Trophoblast cell (in vitro differentiated cells and primary cell): ENCODE measurements around the gene GAB4.

Experiments used
- DNase-seq, 2 donors: peaks; one replicate each; pipeline ENCODE4 v3.0.0-alpha.2; 2016
- H2AFZ ChIP-seq: 2 replicates; pipeline ENCODE4 v1.6.1; 2013; ENCODE audit warnings: low read length, moderate library complexity, mild to moderate bottlenecking; ENCODE audit not compliant: insufficient read depth, poor library complexity
- H2AK5ac ChIP-seq: 2 replicates; pipeline ENCODE4 v1.6.1; 2013; ENCODE audit warnings: mild to moderate bottlenecking, low read length
- H2BK120ac ChIP-seq: 2 replicates; pipeline ENCODE4 v1.6.1; 2013; ENCODE audit warnings: low read length, mild to moderate bottlenecking, moderate library complexity; ENCODE audit not compliant: insufficient read depth, poor library complexity
- H2BK12ac ChIP-seq: 2 replicates; pipeline ENCODE4 v1.6.1; 2013; ENCODE audit warnings: mild to moderate bottlenecking, low read length, moderate library complexity
- H2BK5ac ChIP-seq: 2 replicates; pipeline ENCODE4 v1.6.1; 2013; ENCODE audit warnings: low read length, low read depth, moderate library complexity, mild to moderate bottlenecking; ENCODE audit not compliant: poor library complexity
- H3K14ac ChIP-seq: 2 replicates; pipeline ENCODE4 v1.6.1; 2013; ENCODE audit warnings: mild to moderate bottlenecking, low read length
- H3K18ac ChIP-seq: 2 replicates; pipeline ENCODE4 v1.6.1; 2013; ENCODE audit warnings: mild to moderate bottlenecking, low read length
- H3K23ac ChIP-seq: 2 replicates; pipeline ENCODE4 v1.6.1; 2013; ENCODE audit warnings: low read length
- H3K27ac ChIP-seq: 2 replicates; pipeline ENCODE4 v1.5.1; 2013; ENCODE audit warnings: low read depth, mild to moderate bottlenecking, inconsistent platforms, low read length, moderate library complexity
- H3K27me3 ChIP-seq: 2 replicates; pipeline ENCODE4 v1.6.1; 2013; ENCODE audit warnings: inconsistent platforms, mild to moderate bottlenecking, low read length, moderate library complexity; ENCODE audit not compliant: insufficient read depth
- H3K36me3 ChIP-seq, 2 experiments: 1 replicate in 1 of 2; 2 replicates in 1 of 2; pipeline ENCODE4 v1.6.1; 2013; ENCODE audit warnings: low read length in 2 of 2, mild to moderate bottlenecking in 2 of 2, moderate library complexity in 1 of 2; ENCODE audit not compliant: insufficient read depth in 2 of 2, control insufficient read depth in 1 of 2
- H3K4ac ChIP-seq: 2 replicates; pipeline ENCODE4 v1.6.1; 2013; ENCODE audit warnings: low read depth, mild to moderate bottlenecking, low read length, moderate library complexity
- H3K4me1 ChIP-seq, 2 experiments: 1 replicate in 1 of 2; 2 replicates in 1 of 2; pipeline ENCODE4 v1.6.1; 2013; ENCODE audit warnings: low read length in 2 of 2, mild to moderate bottlenecking in 2 of 2, moderate library complexity in 1 of 2; ENCODE audit not compliant: insufficient read depth in 2 of 2, control insufficient read depth in 1 of 2
- H3K4me2 ChIP-seq: 2 replicates; pipeline ENCODE4 v1.6.1; 2013; ENCODE audit warnings: inconsistent platforms, mild to moderate bottlenecking, low read length, moderate library complexity
- H3K4me3 ChIP-seq: 2 replicates; pipeline ENCODE4 v1.5.1; 2013; ENCODE audit warnings: mild to moderate bottlenecking, low read depth, low read length, inconsistent platforms
- H3K79me1 ChIP-seq: one replicate; pipeline ENCODE4 v1.6.1; 2013; ENCODE audit warnings: low read length
- H3K79me2 ChIP-seq: 2 replicates; pipeline ENCODE4 v1.6.1; 2013; ENCODE audit warnings: low read length, mild to moderate bottlenecking; ENCODE audit not compliant: control insufficient read depth, insufficient read depth, poor library complexity
- H3K9ac ChIP-seq: 2 replicates; pipeline ENCODE4 v1.6.1; 2013; ENCODE audit warnings: mild to moderate bottlenecking, low read length
- H3K9me3 ChIP-seq: 2 replicates; pipeline ENCODE4 v1.6.1; 2013; ENCODE audit warnings: low read depth, mild to moderate bottlenecking, control low read depth, inconsistent platforms, low read length; ENCODE audit not compliant: insufficient read depth
- H4K12ac ChIP-seq: 2 replicates; pipeline ENCODE4 v1.6.1; 2013; ENCODE audit warnings: low read depth, mild to moderate bottlenecking, low read length, moderate library complexity
- H4K8ac ChIP-seq: 2 replicates; pipeline ENCODE4 v1.6.1; 2013; ENCODE audit warnings: low read depth, mild to moderate bottlenecking, low read length, moderate library complexity
- H4K91ac ChIP-seq: one replicate; pipeline ENCODE4 v1.6.1; 2013; ENCODE audit warnings: low read depth, mild to moderate bottlenecking, low read length, moderate library complexity
- WGBS: extraction: QIAGEN DNeasy Blood & Tissue Kit; methylation state at CpG from one replicate; pipeline ENCODE4 v1.1.7; 2013; ENCODE audit warnings: missing lambda C conversion rate; ENCODE audit not compliant: insufficient read length, insufficient coverage; ENCODE audit errors: extremely low coverage; 5-methylcytosine and 5-hydroxymethylcytosine counted together

Gene GAB4

GRCh38 chr22:16987822-16988221 lies 20.2 kb downstream of the GAB4 start:
- DNase-seq, result no peak
- Histone ChIP-seq H3K27ac (no peak overlapping the region), H3K4me1 (no peaks in the 10 kb centered on the region), H3K36me3 (no peaks in the 10 kb centered on the region), H3K14ac (no peak overlapping the region), H3K9ac (no peak overlapping the region), H3K23ac (no peak overlapping the region), H2AK5ac (no peak overlapping the region), H4K91ac (no peak overlapping the region), H4K12ac (no peak overlapping the region), H3K79me2 (no peaks in the 10 kb centered on the region), H3K79me1 (no peaks in the 10 kb centered on the region), H3K9me3 (peaks cover 39% of the 10 kb centered on the region), H2BK5ac (no peak overlapping the region), H3K4ac (no peak overlapping the region), H2BK120ac (no peak overlapping the region), H3K4me2 (no peak overlapping the region), H4K8ac (no peak overlapping the region), H3K18ac (no peak overlapping the region), H2BK12ac (no peak overlapping the region), H2AFZ (no peak overlapping the region), H3K27me3 (no peaks in the 10 kb centered on the region), H3K4me3 (no peak overlapping the region)
- WGBS, result no CpG with 5 or more reads among the region's 7 CpGs

- DNase-seq, result no peak
These were observed 32.7 kb downstream of the GAB4 start for GRCh38 chr22:16975155-16975885.

GRCh38 chr22:16974298-16975084 lies 33.5 kb downstream of the GAB4 start:
- Histone ChIP-seq H3K4me3 (no peak overlapping the region), H2BK120ac (no peak overlapping the region), H2AK5ac (no peak overlapping the region), H3K18ac (no peak overlapping the region), H3K27ac (no peak overlapping the region), H3K9me3 (peaks cover 48% of the 10 kb centered on the region), H2BK12ac (no peak overlapping the region), H3K23ac (no peak overlapping the region), H4K12ac (no peak overlapping the region), H2BK5ac (no peak overlapping the region), H3K36me3 (no peaks in the 10 kb centered on the region), H3K79me2 (no peaks in the 10 kb centered on the region), H3K4me1 (no peaks in the 10 kb centered on the region), H4K91ac (no peak overlapping the region), H3K9ac (no peak overlapping the region), H4K8ac (no peak overlapping the region), H3K79me1 (no peaks in the 10 kb centered on the region), H3K4me2 (no peak overlapping the region), H3K4ac (no peak overlapping the region), H3K14ac (no peak overlapping the region), H2AFZ (no peak overlapping the region), H3K27me3 (no peaks in the 10 kb centered on the region)
- no CpG with 5 or more reads among the region's 11 CpGs for WGBS
- DNase-seq, result no peak

More at GRCh38 chr22:16975155-16975885, 32.7 kb downstream of the GAB4 start:
- H2AK5ac ChIP-seq, result no peak overlapping the region
- H3K18ac ChIP-seq, result no peak overlapping the region
- no peak overlapping the region for H4K91ac ChIP-seq
- H3K9me3 ChIP-seq, result peaks cover 42% of the 10 kb centered on the region
- no peak overlapping the region for H3K4ac ChIP-seq
- H3K9ac ChIP-seq, result no peak overlapping the region
- H3K4me1 ChIP-seq, result no peaks in the 10 kb centered on the region
- H4K12ac ChIP-seq, result no peak overlapping the region
- H3K4me2 ChIP-seq, result no peak overlapping the region
- H3K27ac ChIP-seq, result no peak overlapping the region
- no peaks in the 10 kb centered on the region for H3K79me1 ChIP-seq
- no peaks in the 10 kb centered on the region for H3K36me3 ChIP-seq
- H3K14ac ChIP-seq, result no peak overlapping the region
- no peak overlapping the region for H2AFZ ChIP-seq
- no peak overlapping the region for H2BK120ac ChIP-seq
- no peak overlapping the region for H4K8ac ChIP-seq
- H2BK12ac ChIP-seq, result no peak overlapping the region
- no CpG with 5 or more reads among the region's 10 CpGs for WGBS
- H3K79me2 ChIP-seq, result no peaks in the 10 kb centered on the region
- no peaks in the 10 kb centered on the region for H3K27me3 ChIP-seq
- no peak overlapping the region for H3K4me3 ChIP-seq
- no peak overlapping the region for H3K23ac ChIP-seq
- no peak overlapping the region for H2BK5ac ChIP-seq

DNA sequence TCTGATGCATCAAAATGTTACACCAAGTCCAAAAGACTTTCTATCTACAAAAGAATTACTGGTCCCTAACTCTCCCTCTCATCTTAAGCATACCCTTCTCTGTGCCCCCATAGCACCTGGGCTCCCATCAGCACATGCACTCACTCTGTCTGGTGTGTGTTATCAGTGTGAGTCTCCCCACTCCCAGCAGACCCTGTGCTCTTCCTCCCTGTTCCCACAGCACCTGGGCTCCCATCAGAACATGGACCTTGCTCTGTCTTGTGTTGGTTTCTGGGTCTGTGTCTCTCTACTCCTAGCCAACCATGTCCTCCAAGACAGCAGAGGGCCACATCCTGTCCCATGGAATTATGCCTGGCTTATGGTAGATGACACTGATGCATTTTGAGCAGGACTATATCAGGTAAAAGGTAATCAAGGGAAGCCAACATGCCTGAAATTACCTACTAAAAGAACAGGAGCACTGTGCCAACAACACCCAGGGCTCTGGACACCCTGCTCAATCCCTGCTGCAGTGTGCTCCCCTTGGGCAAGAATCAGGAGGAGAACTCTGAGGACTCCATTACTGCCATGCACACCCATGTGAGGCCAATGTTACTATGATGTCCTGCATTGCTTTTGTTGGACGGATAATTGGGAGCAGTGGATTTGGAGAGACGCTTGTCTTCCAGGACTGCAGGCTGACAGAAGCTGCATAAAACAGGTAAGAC lies 34.3 kb downstream of the GAB4 start:
- no CpG with 5 or more reads among the region's 2 CpGs for WGBS
- no peak overlapping the region for H2AFZ ChIP-seq
- no peak overlapping the region for H2BK12ac ChIP-seq
- H3K9me3 ChIP-seq, result peaks cover 51% of the 10 kb centered on the region
- H4K8ac ChIP-seq, result no peak overlapping the region
- no peak overlapping the region for H2AK5ac ChIP-seq
- no peaks in the 10 kb centered on the region for H3K79me1 ChIP-seq
- H3K36me3 ChIP-seq, result no peaks in the 10 kb centered on the region
- H3K9ac ChIP-seq, result peak overlapping the region; percentile 48
- H4K91ac ChIP-seq, result no peak overlapping the region
- no peak for DNase-seq
- no peak overlapping the region for H4K12ac ChIP-seq
- no peak overlapping the region for H2BK120ac ChIP-seq
- no peaks in the 10 kb centered on the region for H3K4me1 ChIP-seq
- no peak overlapping the region for H3K23ac ChIP-seq
- no peak overlapping the region for H3K4ac ChIP-seq
- H3K4me2 ChIP-seq, result no peak overlapping the region
- H3K27ac ChIP-seq, result no peak overlapping the region
- no peaks in the 10 kb centered on the region for H3K27me3 ChIP-seq
- H3K18ac ChIP-seq, result no peak overlapping the region
- H3K14ac ChIP-seq, result no peak overlapping the region
- H2BK5ac ChIP-seq, result no peak overlapping the region
- H3K4me3 ChIP-seq, result no peak overlapping the region
- H3K79me2 ChIP-seq, result no peaks in the 10 kb centered on the region
